IPS-18a (cell line): ENCODE data around the gene GRIN2A.
"Not testable (repeated sequence)": the region's sequence is repeated elsewhere in the genome, so short reads cannot be mapped to it uniquely, and the experiment has no call there.

Source experiments
- H3K27ac ChIP-seq: one replicate; pipeline ENCODE4 v1.5.1; 2013; ENCODE audit warnings: low read length
- H3K27me3 ChIP-seq: one replicate; pipeline ENCODE4 v1.6.1; 2013; ENCODE audit warnings: mild to moderate bottlenecking, low read length; ENCODE audit not compliant: control insufficient read depth, insufficient read depth
- H3K36me3 ChIP-seq: one replicate; pipeline ENCODE4 v1.6.1; 2013; ENCODE audit warnings: low read depth, low read length; ENCODE audit not compliant: control insufficient read depth
- H3K4me1 ChIP-seq: one replicate; pipeline ENCODE4 v1.6.1; 2013; ENCODE audit warnings: low read depth, low read length; ENCODE audit not compliant: control insufficient read depth
- H3K4me3 ChIP-seq: one replicate; pipeline ENCODE4 v1.5.1; 2013; ENCODE audit warnings: low read length
- H3K9ac ChIP-seq: one replicate; pipeline ENCODE4 v1.6.1; 2013; ENCODE audit warnings: mild to moderate bottlenecking, low read length, moderate library complexity
- H3K9me3 ChIP-seq: one replicate; pipeline ENCODE4 v1.6.1; 2013; ENCODE audit warnings: low read depth, low read length; ENCODE audit not compliant: control insufficient read depth

The GRIN2A gene

DNA sequence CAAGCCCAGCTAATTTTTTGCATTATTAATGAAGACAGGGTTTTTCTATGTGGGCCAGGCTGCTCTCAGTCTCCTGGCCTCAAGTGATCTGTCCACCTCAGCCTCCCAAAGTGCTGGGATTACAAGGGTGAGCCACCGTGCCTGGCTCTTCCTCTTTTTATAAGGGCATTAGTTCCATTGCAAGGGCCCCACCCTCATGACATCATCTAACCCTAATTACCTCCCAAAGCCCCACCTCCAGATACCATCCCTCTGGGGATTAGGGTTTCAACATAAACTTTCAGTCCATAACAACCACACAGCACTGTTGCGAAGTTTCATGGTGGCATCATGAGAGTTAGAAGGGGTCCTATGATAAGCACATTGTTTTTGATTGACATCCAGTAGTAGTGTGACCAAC, 277.7 kb downstream of the GRIN2A start:
- Histone ChIP-seq H3K9me3 (no peaks in the 10 kb centered on the region), H3K4me3 (no peak overlapping the region), H3K36me3 (no peaks in the 10 kb centered on the region), H3K9ac (no peak overlapping the region), H3K4me1 (no peaks in the 10 kb centered on the region), H3K27me3 (no peaks in the 10 kb centered on the region), H3K27ac (no peak overlapping the region)

DNA sequence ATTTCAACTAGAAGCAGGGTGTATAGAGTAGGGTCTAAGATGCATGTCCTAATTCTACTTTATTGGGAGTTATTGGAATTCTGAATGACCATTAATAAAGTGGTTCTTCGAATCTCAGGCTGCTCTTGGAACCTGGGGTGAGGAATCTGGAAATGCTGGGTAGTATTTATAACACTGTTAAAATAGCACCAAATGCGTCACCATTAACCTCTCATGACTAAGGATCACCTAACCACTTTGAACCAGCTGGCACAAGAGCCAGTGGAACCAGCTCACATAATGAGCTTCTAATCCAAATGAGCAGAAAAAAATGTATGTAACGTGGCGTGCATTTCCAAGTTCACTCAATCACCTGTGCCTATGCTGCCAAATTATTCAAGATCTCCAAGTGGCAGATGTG, 281.7 kb downstream of the GRIN2A start:
- Histone ChIP-seq H3K4me1 (no peaks in the 10 kb centered on the region), H3K27ac (no peak overlapping the region), H3K27me3 (no peaks in the 10 kb centered on the region), H3K9ac (no peak overlapping the region), H3K4me3 (no peak overlapping the region), H3K36me3 (no peaks in the 10 kb centered on the region), H3K9me3 (no peaks in the 10 kb centered on the region)

DNA sequence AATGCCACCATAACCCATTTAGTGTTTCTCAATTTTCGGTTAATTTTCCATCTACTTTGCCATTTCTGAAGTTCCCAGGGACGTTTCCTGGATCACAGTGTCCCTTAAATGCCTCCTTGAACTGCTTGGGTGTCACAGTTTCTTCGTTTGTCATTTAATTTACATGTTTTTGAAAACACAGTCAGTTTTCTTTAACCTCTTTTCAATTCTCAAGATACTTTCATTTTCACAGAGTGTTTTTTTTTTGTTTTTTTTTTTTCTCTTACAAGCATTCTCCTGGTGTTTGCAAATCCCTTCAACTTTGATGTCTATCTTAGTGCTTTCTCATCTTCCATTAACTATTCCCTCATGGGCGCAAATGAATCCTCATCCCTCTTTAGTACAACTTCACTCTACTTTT, 283.7 kb downstream of the GRIN2A start:
- no peaks in the 10 kb centered on the region for H3K9me3 ChIP-seq
- H3K4me1 ChIP-seq = no peaks in the 10 kb centered on the region
- H3K9ac ChIP-seq = no peak overlapping the region
- no peak overlapping the region for H3K27ac ChIP-seq
- H3K27me3 ChIP-seq = no peaks in the 10 kb centered on the region
- H3K4me3 ChIP-seq = no peak overlapping the region
- no peaks in the 10 kb centered on the region for H3K36me3 ChIP-seq

DNA sequence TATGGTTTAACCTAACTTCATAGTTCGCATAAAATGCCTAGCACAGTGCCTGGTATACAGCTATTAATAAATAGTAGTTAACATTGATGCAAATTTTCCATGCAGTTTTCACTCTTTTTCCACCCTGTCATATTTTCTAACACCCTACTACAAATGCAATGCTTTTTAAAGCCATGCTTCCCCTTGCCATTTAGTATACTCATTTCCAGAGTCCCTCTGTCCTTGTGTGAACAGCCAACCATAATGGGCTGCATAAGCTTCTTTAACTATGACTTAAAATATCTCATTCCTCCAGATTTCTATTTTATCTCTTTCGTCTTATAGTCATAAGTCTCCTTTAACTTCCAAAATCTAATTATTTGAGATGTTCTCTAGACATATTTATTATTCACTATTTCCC, 284.1 kb downstream of the GRIN2A start:
- no peaks in the 10 kb centered on the region for H3K4me1 ChIP-seq
- H3K4me3 ChIP-seq = no peak overlapping the region
- H3K9me3 ChIP-seq = no peaks in the 10 kb centered on the region
- no peak overlapping the region for H3K9ac ChIP-seq
- no peaks in the 10 kb centered on the region for H3K36me3 ChIP-seq
- no peaks in the 10 kb centered on the region for H3K27me3 ChIP-seq
- H3K27ac ChIP-seq = no peak overlapping the region

DNA sequence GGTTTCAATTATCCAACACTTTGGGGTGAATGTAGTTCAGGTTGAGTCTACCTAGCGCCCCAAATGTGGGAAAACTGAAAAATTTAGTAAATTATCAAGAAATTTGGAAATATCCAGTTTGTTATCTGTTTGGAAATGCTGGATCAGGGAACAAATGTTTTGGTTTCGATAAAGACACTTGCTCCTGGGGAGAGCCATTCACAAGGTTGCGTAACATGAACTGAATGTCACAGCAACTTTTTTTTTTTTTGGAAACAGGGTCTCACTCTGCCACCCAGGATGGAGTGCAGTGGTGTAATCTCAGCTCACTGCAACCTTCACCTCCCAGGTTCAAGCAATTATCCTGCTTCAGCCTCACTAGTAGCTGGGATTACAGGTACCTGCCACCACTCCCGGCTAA, 286.4 kb downstream of the GRIN2A start:
- no peaks in the 10 kb centered on the region for H3K4me1 ChIP-seq
- no peaks in the 10 kb centered on the region for H3K36me3 ChIP-seq
- no peak overlapping the region for H3K27ac ChIP-seq
- no peak overlapping the region for H3K4me3 ChIP-seq
- no peaks in the 10 kb centered on the region for H3K9me3 ChIP-seq
- no peak overlapping the region for H3K9ac ChIP-seq
- H3K27me3 ChIP-seq = no peaks in the 10 kb centered on the region

DNA sequence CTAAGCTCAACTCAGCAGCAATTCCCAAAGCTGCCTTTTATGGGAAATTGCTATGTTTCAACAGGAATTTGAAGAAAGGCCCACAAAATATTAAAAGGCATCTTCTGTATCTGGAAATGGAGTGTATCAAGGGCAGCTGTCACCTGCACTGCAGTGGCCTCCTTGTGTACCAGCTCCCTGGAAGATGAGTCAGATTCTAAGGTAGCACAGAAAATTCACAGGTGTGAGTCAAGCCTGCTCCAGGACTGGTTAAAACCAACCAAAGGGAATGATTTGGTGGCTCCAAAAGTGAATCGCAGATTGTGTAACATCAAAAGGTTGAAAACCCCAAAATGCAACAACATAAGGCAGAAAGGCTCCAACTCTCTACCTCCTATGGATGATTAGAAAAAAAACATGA, 296.4 kb downstream of the GRIN2A start:
- no peak overlapping the region for H3K9ac ChIP-seq
- no peaks in the 10 kb centered on the region for H3K4me1 ChIP-seq
- no peaks in the 10 kb centered on the region for H3K27me3 ChIP-seq
- H3K36me3 ChIP-seq = no peaks in the 10 kb centered on the region
- H3K9me3 ChIP-seq = no peaks in the 10 kb centered on the region
- H3K27ac ChIP-seq = no peak overlapping the region
- no peak overlapping the region for H3K4me3 ChIP-seq

DNA sequence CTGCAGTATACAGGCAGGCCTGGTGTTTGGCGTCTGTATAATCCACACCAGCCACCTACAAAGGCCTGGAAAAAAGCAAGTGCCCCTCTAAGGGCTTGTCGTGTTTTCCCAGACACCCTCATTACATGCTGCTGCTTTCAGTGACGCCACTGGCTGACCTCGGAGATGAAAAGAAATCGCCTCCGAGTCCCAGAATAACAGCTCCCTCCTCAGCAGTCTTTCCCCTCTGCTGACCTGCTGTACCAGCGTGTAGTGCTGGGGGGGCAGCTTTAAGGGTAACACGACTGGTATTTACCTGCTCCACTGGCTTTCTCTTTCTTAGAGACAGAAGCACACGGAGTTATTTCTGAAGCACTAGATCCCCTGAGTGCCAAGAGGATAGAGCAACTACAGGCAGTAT, 296.8 kb downstream of the GRIN2A start:
- no peaks in the 10 kb centered on the region for H3K4me1 ChIP-seq
- no peak overlapping the region for H3K9ac ChIP-seq
- no peak overlapping the region for H3K27ac ChIP-seq
- no peaks in the 10 kb centered on the region for H3K36me3 ChIP-seq
- no peaks in the 10 kb centered on the region for H3K9me3 ChIP-seq
- no peaks in the 10 kb centered on the region for H3K27me3 ChIP-seq
- no peak overlapping the region for H3K4me3 ChIP-seq

DNA sequence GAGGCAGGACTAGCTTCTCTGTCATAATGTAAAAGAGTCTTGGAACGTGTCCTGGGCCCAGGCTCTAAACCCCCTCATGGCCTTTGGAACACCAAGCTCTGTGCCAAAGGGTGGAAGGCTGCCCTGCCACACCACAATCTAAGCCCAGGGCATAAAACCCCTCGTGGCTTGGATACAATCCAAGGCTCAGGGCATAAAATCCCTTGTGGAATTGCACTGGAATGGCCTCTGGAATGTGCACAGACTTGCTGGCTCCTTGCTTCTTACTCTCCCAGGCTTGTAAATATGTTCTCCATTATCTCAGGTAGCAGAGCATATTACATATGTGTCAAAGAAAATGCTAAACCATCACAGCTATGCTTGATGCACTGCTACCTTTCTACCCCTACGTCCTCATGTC, 306.2 kb downstream of the GRIN2A start:
- H3K9ac ChIP-seq, H3K4me3 ChIP-seq, H3K27ac ChIP-seq, H3K27me3 ChIP-seq, H3K4me1 ChIP-seq, H3K9me3 ChIP-seq, H3K36me3 ChIP-seq: not testable (repeated sequence)

DNA sequence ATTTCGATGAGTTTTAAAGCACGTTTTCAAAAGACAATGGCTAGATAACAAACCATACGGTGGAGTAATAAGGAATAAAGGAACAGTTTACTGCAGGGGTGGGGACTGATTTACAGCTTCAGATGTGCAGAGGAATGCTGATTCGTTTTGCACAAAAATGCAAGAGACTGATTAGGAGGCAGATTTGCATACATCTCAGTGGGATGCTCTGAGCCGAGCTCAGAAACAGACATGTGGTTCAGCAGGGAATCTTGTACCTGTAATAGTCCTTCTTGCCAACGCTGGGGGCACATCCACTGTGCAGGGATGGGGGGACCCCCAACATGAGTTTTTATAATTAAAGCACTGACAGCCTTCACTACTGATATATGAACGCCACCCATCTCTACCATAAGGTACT, 308.0 kb downstream of the GRIN2A start:
- H3K4me1 ChIP-seq = peaks cover 10% of the 10 kb centered on the region
- H3K27ac ChIP-seq = no peak overlapping the region
- H3K27me3 ChIP-seq = no peaks in the 10 kb centered on the region
- H3K36me3 ChIP-seq = no peaks in the 10 kb centered on the region
- no peak overlapping the region for H3K4me3 ChIP-seq
- H3K9me3 ChIP-seq = no peaks in the 10 kb centered on the region
- no peak overlapping the region for H3K9ac ChIP-seq

DNA sequence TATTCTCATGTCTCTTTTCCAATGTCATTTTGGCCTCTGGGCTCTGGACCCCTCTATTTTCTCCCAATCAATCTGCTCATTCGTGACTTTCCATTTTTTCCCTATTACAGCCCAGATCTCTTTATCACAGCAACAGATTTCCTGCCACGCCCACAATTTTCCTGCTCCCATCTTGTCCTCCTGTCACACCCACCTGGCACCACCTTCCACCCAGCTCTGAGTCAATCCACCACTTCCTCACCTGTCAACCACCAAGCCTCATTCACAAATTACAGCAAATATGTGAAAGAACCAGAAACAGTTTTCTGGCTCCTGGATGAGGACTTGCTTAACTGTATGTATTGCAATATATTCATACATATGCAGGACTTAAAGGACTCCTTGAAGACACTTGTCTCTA, 311.3 kb downstream of the GRIN2A start:
- H3K4me3 ChIP-seq = no peak overlapping the region

DNA sequence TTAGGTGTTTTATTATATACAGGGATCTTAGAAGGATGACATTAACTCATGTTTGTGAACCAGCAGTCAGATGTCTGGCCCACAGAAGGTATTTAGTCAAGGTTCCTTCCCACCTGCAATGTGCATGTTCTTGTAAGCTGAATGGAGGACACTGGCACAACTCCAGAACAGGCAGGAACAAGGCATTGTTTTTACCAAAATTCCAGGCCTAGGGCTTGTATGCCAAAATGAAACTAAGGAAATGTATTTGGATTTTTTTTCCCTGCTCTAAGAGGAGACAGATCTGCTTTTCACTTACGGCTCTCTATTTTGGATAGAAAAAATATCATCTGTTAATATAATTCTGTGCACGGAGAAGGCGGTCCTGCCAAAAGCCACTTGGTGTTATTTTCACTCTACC, 312.5 kb downstream of the GRIN2A start:
- peaks cover 10% of the 10 kb centered on the region for H3K4me1 ChIP-seq
- H3K9ac ChIP-seq = no peak overlapping the region
- H3K27ac ChIP-seq = no peak overlapping the region
- H3K27me3 ChIP-seq = no peaks in the 10 kb centered on the region
- no peaks in the 10 kb centered on the region for H3K9me3 ChIP-seq
- H3K4me3 ChIP-seq = no peak overlapping the region
- no peaks in the 10 kb centered on the region for H3K36me3 ChIP-seq

More for the DNA sequence above, 311.3 kb downstream of the GRIN2A start:
- no peaks in the 10 kb centered on the region for H3K36me3 ChIP-seq
- H3K27me3 ChIP-seq = no peaks in the 10 kb centered on the region
- no peak overlapping the region for H3K9ac ChIP-seq
- peaks cover 10% of the 10 kb centered on the region for H3K4me1 ChIP-seq
- H3K9me3 ChIP-seq = no peaks in the 10 kb centered on the region
- H3K27ac ChIP-seq = no peak overlapping the region

DNA sequence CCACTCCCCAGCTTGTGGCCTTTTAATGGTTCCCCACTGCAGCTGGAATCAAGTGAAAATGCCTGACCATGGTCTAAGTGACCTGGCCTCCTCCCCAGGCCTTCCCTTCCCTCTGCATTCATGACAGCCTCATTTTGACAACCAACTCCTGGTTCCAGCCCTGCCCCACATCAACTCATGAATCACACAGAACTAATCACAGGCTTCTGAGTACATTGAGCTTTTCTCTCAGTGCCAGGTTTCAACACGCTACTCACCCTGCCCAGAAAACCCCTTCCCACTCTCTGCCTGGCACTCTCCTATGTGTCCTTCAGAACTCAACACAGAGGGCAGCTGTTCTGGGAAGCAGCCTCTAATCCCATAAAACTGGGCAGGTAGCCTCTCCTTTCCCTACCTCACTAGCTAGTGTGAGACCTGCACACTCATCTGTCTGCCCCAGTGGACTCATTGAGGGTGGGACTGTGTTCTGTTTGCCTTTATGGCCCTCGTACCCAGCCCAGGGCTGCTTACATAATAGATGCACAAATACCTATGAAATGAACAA, 313.6 kb downstream of the GRIN2A start:
- no peak overlapping the region for H3K9ac ChIP-seq
- H3K36me3 ChIP-seq = no peaks in the 10 kb centered on the region
- peaks cover 2% of the 10 kb centered on the region for H3K4me1 ChIP-seq
- no peaks in the 10 kb centered on the region for H3K27me3 ChIP-seq
- no peaks in the 10 kb centered on the region for H3K9me3 ChIP-seq
- no peak overlapping the region for H3K4me3 ChIP-seq
- H3K27ac ChIP-seq = no peak overlapping the region
